GM18909 (cell line): ENCODE measurements around the gene AK2.
"Not testable (repeated sequence)": the region's sequence is repeated elsewhere in the genome, so short reads cannot be mapped to it uniquely, and the experiment has no call there.

ENCODE experiments used
- ATAC-seq: cut with Tn5 transposase; IDR thresholded peaks from one replicate; pipeline ENCODE4 v1.9.1; 2021; ENCODE audit warnings: mild to moderate bottlenecking; ENCODE audit not compliant: unreplicated experiment, poor library complexity

Gene AK2

DNA sequence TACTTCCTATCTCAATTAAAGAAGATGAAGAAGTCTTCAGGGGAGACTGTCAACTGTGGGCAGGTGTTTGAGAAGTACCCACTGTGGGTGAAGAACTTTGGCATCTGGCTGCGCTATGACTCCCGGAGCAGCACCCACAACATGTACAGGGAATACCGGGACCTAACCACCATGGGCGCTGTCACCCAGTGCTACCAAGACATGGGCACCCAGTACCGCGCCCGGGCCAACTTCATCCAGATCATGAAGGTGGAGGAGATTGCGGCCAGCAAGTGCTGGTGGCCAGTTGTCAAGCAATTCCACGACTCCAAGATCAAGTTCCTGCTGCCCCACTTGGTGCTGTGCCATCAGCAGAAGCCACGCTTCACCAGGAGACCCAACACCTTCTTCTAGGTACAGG is 56.6 kb downstream of the AK2 start:
- ATAC-seq = no peak

- ATAC-seq = no peak
Observed at GRCh38 chr1:32978854-32979253, 57.8 kb downstream of the AK2 start.

DNA sequence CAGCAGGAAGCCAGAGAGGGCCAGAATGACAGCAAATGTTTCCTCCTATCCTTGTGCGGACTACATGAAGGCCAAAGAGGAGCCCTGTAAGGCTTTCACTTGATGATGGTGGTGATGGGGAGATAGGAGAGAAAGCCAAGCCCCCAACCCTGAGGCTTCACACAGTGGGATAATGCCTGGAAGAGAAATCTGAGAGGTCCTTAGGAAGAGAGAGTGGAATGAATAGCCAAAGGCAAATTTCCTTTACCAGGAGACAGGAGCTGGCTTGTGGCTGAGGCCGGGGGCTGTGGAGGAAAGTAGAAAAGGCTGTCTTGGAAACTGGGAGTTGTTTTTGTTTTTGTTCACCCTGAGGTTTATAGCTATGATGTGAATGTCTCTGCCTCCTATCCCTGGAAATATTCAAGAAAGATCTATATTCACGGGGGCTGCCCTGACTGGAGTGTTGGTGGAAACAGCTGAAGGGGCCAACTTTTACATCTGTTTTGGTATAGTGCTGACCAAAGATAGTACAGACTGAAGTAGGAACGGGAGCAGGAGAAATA is 59.1 kb downstream of the AK2 start:
- no peak for ATAC-seq

GRCh38 chr1:32975055-32975454 is 61.6 kb downstream of the AK2 start:
- ATAC-seq = not testable (repeated sequence)

GRCh38 chr1:32973458-32973857 is 63.2 kb downstream of the AK2 start:
- ATAC-seq = not testable (repeated sequence)

DNA sequence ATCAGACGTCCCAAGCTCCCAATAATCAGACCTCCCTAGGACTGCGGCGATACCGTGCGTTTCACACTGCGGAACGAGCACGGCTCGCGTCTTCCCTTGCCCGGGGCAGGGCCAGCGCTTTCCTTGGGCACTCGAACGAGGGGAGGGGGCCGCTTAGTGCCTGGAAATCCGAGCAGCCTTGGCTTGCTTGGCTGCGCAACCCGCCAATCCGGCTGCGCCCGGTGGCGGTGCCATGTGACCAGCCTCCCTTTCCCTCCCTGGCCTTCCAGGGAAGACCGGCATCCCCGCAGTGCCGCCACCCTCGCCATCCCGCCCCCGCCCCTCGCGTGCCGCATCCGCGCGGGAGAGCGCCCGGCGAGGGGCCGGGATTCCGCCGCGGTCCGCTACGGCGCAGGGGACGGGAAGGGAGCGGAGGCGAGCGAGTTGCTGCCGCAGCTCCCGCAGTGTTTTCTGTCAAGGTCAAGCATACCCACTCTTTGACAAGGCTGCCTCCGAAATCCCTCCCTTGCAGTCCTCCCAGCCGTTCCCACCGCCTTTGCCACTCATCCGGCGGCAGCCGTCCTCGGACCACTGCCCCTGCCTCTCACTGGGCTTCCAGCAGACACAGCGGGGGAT is 63.8 kb downstream of the AK2 start:
- no peak for ATAC-seq

DNA sequence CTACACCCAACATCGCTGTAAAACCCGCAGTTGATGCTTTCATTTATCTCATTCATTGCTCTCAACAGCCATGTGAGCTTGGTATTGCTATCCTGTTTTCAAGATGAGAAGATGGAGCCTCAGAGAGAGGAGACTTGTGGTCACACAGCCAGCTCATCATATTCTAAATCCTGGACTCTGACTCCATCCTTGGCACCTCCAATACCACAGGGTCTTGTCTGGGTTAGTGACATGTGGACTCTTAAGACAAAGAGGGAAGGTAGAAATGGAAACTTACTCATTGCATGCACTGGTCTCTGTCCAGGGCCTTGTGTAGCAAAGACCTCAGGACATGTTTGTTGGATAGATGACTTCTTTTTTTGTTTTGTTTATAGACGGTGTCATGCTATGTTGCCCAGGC is 65.1 kb downstream of the AK2 start:
- ATAC-seq = no peak

GRCh38 chr1:32971156-32971555 is 65.5 kb downstream of the AK2 start:
- no peak for ATAC-seq

DNA sequence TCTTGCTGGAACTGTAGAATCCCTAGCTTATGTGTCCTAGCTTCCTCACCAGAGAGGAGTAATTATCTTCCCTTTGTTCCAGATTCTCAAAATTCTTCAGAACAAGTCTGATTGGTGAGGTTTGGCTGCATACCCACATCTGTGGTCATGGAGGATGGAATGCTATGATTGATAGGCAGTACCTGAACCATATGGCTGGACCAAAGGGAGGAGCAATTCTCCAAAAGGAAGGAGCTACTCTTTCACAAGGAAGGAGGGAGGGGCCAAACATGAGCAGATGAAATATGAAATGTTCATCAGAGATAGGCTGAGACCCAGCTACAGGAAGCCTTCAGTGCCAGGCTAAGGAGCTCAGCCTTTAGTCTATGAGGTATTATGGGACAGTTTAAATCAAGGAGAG is 67.1 kb downstream of the AK2 start:
- no peak for ATAC-seq

DNA sequence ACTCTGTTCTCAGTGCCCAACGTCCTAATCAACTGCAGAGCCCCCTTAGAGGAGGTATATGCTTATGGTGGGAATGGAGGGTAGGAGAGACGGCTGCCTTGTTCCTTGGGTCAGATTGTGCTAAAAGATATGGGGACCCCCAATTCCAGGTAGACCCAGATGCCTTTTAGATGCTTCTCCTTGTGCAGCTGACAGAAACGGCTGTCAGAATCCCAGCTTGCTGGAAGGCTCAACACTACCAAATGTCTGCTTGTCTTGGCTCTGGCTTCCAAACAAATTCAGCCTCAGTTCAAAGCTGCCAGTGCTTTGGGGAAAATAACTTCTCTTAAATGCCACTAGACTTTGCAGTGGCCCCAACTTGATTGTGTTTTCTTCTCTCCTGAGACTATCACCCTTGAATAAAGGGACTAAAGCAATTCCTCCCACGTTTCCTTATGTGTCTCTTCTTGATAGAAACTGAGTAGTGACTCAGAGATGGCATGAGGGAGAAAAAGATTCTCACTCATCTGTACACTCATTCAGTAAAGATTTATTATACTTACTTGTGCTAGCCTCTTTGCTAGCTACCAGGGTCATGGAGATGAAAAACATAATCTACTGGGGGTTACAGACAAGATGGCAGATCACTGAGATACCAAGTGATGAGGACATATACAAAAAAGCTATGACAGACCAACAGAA is 68.7 kb downstream of the AK2 start:
- ATAC-seq = no peak

GRCh38 chr1:32966900-32967299 is 69.8 kb downstream of the AK2 start:
- ATAC-seq = no peak

DNA sequence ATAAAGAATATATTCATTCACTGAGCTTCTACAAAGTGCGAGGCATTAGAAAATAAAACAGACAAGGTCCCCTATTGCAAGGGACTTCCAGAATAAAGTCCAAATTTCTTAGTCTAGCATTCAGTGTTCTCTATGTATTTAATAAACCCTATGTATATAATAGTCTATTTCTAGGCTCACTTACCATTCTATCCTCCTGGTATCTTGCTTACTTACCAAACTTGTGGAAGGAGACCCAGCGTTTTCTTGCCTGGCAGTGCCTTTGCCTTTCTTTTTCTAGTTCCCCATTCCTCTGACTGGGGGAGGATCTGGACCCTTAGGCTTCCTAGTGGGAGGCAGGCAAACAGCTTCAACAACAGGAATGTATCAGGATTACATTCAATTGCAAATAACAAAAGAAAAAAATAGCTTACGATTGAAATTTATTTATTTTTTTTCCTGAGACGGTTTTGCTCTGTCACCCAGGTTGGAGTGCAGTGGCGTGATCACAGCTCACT is 71.4 kb downstream of the AK2 start:
- no peak for ATAC-seq

DNA sequence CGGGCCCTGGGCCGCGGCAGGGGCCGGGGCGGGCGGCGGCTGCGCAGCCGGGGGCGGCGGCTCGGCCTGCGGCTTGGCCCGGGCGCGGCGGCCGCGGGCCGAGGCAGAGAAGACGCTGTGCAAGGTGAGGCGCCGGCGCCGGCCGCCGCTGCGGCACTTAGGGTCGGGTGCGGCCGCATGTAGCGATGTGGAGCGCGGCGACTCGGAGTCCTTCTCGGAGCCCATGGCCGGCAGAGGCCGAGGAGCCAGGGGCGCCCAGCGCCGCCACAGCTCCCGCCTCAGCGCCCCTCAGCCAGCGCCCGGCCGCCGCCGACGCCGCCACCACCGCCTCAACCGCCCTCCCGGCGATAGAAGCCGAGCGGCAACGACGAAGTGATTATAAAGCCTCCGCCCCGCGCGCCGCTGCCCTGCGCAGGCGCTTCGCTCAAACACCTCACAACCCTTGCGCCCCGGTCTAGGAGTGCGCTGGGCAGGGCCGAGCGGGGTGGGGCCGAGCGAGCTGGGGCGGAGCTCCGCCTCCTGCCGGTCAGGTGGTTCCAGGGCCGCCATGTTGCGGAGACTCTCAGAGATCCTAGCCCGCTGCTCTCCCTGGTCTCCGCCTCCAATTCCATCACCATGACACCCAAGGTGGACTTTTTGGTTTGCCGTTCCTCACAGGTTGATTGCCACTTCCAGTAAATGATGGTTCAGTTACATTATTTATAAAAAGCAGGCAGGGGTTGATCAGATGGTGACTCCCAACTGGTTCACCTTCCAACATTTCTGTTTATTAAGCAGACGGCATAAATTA is 72.0 kb downstream of the AK2 start, which contains the start of gene RNF19B:
Gene RNF19B, minus strand, starts transcription at position 349 of the 790 bp plus-strand sequence. Its CDS starts 124 bp downstream, at position 225.
- peak; percentile 87 for ATAC-seq

GRCh38 chr1:32963746-32964460 is 72.8 kb downstream of the AK2 start:
- ATAC-seq = peak; percentile 32

DNA sequence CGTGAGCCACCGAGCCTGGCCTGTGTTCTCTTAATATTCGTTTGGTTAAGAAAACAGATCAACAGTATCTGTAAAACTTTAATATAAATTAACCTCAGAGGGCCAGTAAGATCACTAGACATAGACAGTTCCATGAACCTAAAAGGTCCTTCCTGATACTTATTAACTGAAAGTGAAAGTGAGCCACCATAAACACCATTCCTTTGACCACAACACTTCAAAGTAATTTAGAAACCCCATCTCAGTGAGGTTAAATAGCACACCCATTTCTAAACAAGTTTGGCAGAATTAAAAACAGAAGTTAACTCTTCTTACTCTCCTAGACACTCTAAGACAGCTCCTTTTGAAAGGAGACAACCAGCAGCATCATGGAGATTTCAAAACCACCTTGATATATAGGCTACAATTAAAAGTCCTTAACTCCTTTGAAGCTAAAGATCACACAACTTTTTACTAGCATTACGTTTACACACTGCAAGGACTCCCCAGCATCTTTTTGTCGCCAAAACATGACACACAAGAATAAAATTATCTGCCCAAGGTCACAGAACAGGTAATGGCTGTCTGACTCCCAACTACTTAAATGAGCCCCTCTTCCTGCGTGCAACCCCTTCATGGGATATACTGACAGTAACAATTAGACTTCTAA is 74.3 kb downstream of the AK2 start:
- ATAC-seq = no peak

- no peak for ATAC-seq
Observed at GRCh38 chr1:32960819-32961355, 75.8 kb downstream of the AK2 start.

GRCh38 chr1:32960342-32960741 is 76.3 kb downstream of the AK2 start:
- no peak for ATAC-seq

DNA sequence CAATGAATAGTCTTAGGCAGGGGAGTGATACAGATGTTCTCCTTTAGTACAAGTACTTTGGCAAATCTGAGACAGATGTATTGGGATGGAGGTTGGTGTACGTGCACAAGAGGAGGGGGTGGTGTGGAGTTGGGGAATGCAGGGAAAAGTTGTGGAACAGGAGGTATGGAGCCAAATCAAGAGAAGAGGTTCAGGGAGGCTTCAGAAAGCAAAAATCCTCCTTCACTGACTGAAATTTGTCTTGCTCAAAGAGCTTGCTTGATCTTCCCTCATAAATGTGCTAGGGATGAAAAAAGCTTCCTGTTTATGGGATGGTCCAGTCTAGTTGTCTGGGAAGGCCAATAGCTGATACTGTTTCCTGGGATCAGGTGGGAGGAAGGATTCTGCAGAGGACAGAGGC is 77.9 kb downstream of the AK2 start:
- ATAC-seq = no peak
